C1 segment of cervical spinal cord (tissue), 14 donors: Measurements from ENCODE around the gene THRA.
A peak's percentile ranks its signal among the peaks of the same experiment; 100 is the strongest.

ENCODE experiments used
- DNase-seq, 14 donors: peaks; one replicate each; lab custom pipeline; 2025; lab: John Stamatoyannopoulos, UW

The THRA gene

GRCh38 chr17:40064971-40065768, 2.4 kb downstream of the THRA start:
- peak in 7 of 14 donors; percentile 30 to 67 (median 55) for DNase-seq

- peak in 5 of 14 donors; percentile 23 to 67 (median 56) for DNase-seq
Observed at GRCh38 chr17:40065769-40066510, 3.2 kb downstream of the THRA start.

DNA sequence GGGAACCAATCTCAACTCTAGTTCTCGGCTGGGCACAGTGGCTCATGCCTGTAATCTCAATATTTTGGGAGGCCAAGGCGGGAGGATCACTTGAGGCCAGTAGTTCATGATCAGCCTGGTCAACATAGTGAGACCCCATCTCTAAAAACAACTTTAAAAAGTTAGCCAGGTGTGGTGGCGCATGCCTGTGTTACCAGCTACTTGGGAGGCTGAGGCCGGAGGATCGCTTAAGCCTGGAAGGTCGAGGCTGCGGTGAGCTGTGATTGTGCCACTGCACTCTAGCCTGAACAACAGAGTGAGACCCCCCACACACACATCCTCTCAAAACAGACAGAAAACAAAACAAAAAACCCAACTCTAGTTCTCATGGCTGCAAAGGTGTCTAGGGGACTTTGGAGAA, 4.9 kb downstream of the THRA start:
- no peak for DNase-seq

DNA sequence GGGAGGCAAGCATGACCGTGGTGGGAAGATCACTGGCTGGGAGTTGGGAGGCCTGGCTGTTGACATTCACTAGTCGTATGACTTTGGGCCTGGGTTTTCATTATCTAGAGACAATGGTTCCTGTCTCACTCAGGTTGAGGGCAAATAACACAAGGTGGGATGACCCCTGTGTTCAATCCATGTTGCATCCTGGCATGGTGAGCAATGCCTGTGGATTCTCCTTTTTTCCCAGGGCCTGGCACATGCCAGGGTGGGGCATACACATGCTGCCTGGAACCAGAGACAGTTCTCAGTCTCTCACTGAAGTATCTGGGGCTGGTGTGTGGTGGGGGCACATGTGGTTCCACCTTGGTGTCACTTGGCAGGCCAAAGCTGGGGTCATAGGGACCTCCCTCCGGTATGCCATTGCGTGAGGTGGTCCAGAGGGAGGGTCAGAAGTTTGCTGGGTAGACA, 5.4 kb downstream of the THRA start:
- peak in 2 of 14 donors; percentile 52 to 76 for DNase-seq

GRCh38 chr17:40068584-40068916, 5.8 kb downstream of the THRA start:
- peak in 1 of 14 donors; percentile 75 for DNase-seq

- peak in 12 of 14 donors; percentile 80 to 98 (median 86) for DNase-seq
Observed at GRCh38 chr17:40068917-40069750, 6.4 kb downstream of the THRA start.

GRCh38 chr17:40069751-40070708, 7.3 kb downstream of the THRA start:
- peak in 4 of 14 donors; percentile 40 to 54 (median 47) for DNase-seq

GRCh38 chr17:40070709-40071312, 8.0 kb downstream of the THRA start:
- DNase-seq: peak in 1 of 14 donors; percentile 47

- peak in 10 of 14 donors; percentile 39 to 77 (median 63) for DNase-seq
Observed at GRCh38 chr17:40071313-40072039, 8.7 kb downstream of the THRA start.

GRCh38 chr17:40072040-40072734, 9.4 kb downstream of the THRA start:
- peak in 12 of 14 donors; percentile 64 to 95 (median 92) for DNase-seq

DNA sequence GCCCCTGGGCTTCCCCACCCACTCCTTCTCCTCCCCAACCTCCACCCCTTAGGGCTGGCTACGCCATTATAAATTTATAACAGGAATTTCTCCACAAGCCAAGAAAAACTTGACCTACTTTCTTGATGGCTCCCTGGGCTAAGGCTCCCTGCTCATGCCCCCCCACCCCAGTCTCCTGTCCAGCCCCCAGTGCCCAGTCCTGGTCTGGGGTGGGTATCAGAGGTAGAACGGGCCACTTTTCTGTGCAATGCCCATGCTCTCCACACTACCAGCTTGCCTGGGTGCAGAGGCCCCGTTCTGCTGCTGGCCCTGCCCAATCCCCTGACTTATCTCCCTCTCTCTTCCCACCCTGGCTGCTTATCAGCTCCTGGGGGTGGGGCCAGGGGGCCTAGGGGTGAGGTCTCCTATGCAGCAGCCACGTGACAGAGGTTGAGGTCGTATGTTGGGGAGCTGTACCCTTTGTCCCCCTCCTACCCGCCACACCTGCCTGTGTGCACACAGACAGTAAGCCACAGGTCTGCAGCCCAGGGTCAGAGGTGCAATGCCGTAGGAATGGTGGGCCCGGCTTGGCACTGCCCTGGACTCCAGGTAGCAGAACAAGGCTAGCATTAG, 10.1 kb downstream of the THRA start:
- DNase-seq: peak in 3 of 14 donors; percentile 57 to 80 (median 69)

- DNase-seq: peak in 1 of 14 donors; percentile 11
Observed at GRCh38 chr17:40073454-40074174, 10.8 kb downstream of the THRA start.

DNA sequence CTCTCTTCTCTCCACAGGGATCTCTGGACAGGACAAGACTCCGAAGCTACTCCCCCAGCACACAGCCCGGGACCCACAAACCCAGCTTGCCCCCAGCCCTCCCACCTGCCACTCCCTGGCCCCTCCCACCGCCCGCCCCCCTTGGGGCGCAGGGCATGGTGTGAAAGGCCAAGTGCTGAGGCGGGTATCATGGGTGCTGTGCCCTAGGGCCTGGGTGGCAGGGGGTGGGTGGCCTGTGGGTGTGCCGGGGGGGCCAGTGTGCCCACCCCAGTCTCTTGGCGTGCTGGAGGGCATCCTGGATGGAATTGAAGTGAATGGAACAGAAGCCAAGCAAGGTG, 11.4 kb downstream of the THRA start:
- no peak for DNase-seq

- no peak for DNase-seq
Observed at GRCh38 chr17:40074871-40075200, 12.1 kb downstream of the THRA start.

DNA sequence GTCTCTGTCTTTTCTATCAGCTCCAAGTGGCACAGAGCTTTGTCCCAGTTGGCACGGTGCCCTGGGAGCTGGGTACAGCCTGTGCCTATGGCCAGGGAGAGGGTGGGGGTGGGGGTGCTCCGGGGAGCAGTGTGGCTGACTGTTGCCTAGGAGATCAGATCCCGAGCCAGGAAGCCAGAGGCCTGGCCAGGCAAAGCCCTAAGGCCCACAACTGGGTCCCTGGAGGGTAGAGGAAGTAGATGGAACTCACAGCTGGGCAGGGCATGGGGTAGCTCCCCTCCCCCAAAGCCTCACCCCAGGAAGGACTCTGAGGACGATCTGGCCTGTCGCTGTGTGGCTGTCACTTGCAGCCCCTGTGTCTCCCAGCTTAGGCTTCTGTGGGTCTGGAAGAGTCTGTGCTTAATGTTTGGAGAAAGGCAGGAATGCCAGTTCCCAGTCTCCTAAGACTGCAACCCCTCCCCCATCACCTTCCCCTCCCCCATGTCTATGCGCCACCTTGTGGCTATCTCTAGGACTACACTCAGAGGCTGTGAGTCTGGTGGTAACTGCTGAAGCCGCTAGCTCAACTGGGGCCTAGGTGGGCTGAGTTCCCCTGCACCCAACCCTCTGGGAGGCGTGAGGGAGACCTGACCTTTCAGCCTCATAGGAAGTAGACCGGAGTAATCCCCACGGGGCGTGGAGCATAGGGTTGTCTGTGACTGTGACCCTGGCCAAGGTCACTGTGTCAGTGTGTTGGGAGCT, 12.6 kb downstream of the THRA start:
- peak in 12 of 14 donors; percentile 69 to 90 (median 84) for DNase-seq

DNA sequence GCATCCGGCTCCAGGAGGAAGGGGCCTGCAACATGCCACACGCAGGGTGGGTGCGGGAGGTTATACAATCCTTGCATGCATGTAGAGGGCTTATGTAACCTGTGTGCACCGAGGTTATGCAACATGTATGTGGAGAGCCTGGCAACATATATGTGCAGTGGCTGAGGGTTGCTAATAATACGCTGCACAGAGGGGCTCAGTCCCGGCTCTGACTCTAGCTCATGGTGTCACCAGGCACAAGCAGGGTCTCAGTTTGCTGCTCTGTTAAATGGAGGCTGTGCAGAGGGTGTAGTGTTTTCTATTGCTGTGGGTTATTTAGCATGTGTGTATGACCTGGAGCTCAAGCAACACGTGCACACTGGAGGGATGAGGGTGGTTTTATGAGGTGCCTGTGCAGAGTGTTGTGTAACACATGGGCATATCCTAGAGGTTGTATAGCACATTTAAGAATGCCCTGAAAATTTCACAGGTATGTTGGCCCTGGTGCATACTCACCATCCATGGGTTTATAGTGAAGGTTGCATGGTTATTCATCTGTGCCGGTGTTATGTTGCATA, 13.3 kb downstream of the THRA start:
- DNase-seq: no peak

DNA sequence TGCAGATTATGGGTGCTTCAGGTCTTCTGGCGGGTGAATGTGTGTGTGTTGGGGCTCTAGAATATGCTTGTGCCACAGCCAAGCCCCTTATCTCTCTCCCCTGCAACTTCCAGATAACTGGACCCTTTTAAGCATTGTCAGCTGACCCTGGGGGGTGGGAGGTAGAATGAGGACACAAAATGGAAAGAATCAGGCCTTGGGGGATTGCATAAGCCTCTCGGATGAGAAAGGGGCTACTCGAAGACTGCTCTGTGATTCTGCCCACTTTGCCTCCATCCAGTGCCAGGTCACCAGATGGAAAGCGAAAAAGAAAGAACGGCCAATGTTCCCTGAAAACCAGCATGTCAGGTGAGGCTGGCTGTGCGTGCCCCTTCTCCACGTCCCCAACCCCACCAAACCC, 13.8 kb downstream of the THRA start:
- DNase-seq: no peak
